WTC11 (cell line): Measurements from ENCODE around the gene SPAST.

Experiments used
- ATF1 ChIP-seq: sonication (generic); formaldehyde crosslinking; IDR thresholded peaks from 2 replicates; pipeline ENCODE4 v1.8.1; 2023; ENCODE audit warnings: mild to moderate bottlenecking, moderate library complexity, missing genetic modification reagents
- RORB ChIP-seq: fragments of 250-450 bp; sonication (Bioruptor Pico); IDR thresholded peaks from 2 replicates; pipeline ENCODE4 v1.9.0; 2021; ENCODE audit warnings: mild to moderate bottlenecking

GRCh38 chr2:32189011-32189410 lies 125.7 kb downstream of the SPAST start:
- no peak for TF ChIP-seq ATF1 (CRISPR knock-in tag)
- no peak for TF ChIP-seq RORB (CRISPR knock-in tag)
